HG02943 (cell line): Measurements from ENCODE around the gene PLET1.

Experiments used
- ATAC-seq: cut with Tn5 transposase; IDR thresholded peaks from one replicate; pipeline ENCODE4 v1.9.1; 2021; ENCODE audit warnings: mild to moderate bottlenecking, low read depth, moderate library complexity; ENCODE audit not compliant: unreplicated experiment

The PLET1 gene

DNA sequence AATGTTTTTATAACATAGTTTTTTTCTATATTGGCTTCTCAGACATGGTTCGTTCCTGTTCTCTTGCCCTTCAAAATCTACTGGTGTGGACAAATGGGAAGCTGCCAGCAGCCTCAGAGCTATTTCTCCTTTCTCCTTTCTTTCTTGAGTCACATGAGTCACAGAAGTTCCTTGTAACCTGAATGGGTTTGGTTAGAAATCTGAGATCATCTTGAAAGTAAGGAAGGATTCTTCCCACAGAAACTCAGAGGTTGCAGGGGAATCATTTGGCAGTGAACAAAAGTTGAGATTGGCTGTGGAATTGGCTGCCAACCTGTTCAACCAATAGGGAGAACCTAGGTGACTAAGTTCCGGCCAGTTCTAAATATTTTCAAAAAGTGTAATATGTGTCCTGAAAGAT lies 12.5 kb downstream of the PLET1 start:
- no peak for ATAC-seq

DNA sequence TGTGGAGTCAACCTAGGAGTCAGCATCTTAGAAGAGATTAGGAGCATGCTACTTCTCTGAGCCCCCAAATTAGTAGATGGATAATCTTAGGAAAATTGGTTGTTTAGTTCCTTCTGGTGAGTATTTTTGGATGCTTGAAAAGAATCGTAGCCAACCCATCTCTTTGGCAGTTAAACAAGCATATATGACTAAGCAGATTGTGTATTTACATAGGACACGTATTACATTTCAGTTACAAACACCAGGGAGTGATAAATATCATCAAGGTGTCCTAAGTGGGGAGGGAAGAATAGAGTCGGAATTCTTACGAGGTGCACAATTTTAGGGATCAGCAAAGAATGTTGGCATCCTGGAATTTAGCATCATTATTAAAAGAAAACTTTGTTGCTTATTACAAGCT lies 13.5 kb downstream of the PLET1 start:
- ATAC-seq: no peak

DNA sequence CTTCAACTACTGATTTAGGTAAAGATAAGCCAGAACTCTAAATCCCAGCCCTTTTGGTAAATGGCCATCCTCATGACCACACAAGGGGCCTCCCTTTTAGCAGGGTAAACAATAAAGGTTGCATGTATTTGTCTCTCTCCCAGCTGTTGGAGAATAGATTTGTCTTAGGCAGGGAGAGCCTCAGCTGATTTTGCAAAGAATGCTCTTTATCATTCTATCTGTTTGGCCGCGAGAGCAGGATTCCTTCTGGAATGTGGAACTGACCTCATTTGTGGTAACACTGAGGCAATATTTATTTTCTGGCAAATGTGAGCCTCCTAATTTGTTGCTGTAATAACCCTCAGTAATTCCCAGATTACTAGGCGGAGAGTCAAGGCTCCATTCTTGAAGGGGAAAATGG lies 19.2 kb downstream of the PLET1 start:
- ATAC-seq: no peak

DNA sequence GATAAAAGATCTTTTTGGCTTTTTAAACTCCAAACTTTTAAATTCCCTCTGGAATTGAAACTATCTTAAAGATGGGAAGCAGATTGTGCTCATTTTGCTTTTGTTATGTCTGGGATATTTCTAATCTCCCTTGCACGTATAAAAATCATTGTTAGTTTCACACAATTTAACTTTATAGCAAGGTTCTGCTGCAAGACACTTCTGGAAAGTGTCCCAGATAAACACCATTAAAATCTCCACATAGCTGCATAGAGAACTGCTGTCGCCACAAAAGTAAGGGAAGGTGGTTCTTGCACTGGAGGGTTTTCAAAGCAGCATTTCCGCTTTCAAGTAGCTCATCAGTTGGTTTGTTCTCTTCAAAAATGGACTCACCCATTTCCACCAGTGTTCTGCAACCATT lies 22.6 kb downstream of the PLET1 start:
- ATAC-seq: no peak

DNA sequence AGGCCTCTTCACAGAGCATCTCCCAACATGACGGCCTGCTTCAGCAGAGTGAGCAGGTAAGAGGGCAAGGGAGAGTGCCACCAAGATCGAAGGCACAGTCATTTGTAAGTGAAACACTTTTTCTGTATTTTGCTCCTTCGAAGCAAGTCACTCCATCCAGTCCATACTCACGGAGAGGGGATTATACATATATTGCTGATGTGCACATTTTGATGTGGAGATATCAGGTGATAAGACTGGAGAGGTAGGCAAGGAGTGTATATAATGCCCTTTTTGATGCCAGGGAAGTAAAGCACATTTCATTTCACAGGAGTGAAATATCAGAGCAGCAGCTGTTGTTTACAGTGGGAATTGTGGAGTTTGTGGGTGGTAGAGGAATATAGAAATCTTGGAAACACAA lies 23.2 kb downstream of the PLET1 start:
- ATAC-seq: no peak

DNA sequence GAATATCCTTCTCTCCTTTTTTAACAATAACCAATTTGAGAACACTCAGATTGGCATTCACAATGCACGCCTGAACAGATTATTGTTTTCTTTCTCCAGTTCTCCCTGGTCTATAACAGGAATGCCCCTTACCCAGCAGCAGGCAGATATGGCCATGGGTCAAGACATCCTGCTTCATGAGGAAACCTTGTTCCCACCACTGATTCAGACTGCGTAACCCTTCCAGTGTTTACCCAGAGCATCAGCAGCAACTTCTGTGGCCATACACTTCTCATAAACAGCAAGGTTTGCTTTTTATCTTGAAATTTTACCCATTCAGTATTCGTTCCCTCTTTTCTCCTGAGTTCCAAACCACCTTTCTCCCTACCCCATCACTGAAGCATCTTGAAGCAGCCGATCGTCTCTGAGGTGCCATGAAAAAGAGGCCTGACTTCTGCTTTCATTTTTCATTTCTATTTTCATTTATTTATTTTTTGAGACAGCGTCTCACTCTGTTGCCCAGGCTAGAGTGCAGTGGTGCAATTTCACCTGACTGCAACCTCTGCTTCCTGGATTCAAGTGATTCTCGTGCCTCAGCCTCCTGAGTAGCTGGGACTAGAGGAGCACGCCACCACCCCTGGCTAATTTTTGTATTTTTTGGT lies 24.8 kb downstream of the PLET1 start:
- ATAC-seq: no peak

DNA sequence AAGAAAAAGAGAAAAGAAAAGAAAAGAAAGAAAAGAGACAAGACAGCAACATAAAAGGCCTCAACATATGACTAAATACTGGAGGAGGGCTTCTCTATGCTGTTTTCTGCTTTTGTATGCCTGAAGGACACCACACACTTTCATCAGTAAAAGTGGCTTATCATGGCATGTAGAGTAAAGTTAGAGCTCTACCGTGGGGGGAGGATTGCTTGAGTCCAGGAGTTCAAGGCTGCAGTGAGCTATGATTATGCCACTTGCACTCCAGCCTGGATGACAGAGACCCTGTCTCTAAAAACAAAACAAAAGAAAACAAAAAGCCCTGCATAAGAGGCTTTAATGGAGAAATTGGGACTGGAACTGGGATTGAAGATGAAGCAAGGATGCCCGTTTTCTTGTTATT lies 28.7 kb downstream of the PLET1 start:
- ATAC-seq: no peak

DNA sequence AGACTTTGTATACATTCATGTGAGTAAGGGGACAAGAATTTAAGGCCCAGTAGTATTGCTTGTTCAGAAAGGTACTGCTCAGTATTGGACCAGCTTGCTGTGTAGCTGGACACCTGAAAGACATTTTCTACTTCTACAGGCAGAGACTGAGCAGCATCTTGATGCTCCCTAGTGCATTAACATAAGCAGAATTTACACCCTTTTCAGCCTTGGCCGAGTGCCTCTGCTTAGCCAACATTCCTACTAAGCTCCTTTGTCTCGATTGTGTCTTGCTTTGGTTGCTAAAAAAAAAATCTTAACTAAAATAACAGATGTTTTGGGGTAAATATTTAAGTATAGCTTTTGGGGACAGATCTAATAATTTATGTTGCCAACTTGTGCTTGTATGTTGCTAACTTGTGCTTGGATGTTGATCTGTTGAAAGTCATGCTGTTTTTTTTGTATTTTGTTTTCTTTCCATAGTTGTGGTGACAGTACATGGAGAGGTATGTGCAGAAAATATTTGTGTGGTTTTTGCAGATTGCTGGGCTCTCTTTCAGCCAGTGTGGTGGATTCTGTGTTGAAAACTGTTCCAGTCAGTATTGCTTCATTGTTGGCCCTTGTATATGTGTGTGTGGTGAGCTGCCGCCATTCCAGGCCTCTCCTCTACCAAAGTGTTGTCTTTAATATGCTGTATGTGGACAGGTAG lies 30.8 kb downstream of the PLET1 start:
- no peak for ATAC-seq

DNA sequence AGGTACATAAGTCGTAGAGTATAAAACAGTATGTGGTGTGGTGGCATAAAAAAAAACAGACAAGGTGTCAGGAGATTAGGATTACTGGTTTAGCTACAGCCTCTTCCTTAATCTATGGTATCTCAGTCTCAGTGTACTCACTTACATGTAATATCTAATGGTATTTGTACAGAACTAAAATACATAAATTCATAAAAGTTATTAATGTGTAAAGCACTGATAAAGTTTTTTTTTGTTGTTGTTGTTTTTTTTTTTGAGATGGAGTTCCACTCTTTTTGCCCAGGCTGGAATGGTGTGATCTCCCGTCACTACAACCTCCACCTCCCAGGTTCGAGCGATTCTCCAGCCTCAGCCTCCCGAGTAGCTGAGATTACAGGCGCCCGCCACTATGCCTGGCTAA lies 31.5 kb downstream of the PLET1 start:
- no peak for ATAC-seq

DNA sequence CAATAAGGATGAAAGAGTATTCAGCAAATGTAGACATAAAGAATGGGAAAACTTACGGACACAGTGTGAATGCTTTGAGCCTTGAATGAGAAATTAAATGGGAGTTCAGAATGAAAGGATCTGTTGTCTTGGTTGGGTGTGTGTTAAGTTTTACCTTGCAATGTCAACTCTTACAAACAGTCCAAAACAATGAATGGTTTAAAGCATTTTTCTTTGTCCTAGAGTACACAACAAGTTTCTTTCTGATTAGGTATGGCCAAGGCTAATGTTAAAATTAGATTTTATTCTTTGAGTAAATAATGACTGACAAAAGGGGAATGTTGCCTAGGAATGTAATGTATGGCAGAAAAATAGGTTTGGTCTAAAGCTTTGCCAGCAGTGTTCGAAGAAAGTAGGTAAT lies 32.0 kb downstream of the PLET1 start:
- no peak for ATAC-seq

DNA sequence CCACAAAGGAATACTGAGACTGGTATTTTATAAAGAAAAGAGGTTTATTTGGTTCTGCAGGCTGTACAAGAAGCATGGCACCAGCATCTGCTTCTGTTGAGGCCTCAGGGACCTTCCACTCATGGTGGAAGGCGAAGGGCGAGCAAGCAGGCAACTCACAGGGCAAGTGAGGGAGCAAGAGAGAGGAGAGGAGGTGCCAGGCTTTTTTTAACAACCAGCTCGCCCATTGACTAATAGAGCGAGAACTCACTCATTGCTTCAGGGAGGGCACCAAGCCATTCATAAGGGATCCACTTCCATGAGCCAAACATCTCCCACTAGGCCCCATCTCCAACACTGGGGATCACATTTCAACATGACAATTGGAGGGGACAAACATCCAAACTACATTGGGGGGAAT lies 33.2 kb downstream of the PLET1 start:
- no peak for ATAC-seq

DNA sequence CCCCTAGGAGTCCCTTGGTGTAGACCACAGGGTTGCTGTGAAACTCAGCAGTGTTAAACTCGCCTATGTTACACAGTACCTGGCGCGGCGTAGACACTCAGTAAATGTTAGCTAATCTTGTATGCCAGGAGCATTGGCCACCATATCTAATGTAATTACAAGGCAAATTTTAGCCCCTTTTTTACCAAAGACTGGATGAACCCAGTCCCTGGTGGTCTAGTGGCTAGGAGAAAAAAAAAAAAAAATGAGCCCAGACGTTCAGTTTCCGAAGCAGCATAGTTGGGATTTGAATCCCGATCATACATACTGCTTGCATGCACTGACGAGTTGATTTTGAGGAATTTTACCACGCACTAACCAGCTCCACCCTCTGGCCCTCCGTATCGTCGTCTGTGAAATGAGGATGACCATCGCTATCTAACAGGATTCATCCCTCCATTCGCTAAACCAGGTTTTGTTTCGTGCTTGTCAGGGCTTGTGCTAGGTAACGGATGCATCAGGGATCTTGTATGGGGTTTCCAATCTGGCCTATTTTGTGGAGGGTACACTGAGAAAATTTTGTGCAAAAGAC lies 33.7 kb downstream of the PLET1 start:
- peak; percentile 52 for ATAC-seq

DNA sequence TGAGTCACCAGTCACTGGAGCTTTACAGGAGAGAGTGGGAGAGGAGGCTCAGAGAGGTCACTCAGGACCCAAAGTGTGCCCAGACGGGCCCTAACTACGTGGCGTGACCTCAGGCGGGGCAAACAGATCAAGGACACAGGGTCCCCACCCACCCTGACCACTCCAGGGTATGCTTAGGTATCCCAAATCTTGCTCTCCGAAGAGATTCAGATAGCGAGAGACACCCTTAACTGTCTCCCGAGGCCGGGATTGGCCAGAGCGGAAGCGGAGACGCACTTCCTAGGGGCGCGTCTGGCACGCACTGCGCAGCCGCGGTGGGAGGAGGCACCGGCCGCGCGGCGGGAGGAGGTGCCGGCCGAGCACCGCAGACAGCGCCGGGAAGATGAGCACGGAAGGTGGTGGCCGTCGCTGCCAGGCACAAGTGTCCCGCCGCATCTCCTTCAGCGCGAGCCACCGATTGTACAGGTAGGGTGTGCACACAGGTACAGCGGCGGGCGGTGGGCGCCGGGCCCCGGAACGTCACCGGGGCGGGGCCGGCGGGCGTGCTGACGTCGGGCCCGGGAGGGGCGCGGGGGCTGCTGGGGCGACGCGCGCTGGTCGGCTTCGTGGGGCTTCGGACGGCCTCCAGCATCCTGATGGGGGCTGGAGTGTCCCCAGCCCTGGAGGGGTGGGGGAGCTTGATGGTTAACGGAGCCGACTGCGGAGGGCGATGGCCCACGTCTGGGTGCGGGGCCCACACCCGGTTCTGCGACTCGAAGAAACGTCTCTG lies 34.4 kb downstream of the PLET1 start, which contains the start of gene PTS:
PTS (plus strand) TSS at position 367 of the 769 bp plus-strand sequence; CDS start at position 383, 16 bp downstream.
- ATAC-seq: peak; percentile 98

DNA sequence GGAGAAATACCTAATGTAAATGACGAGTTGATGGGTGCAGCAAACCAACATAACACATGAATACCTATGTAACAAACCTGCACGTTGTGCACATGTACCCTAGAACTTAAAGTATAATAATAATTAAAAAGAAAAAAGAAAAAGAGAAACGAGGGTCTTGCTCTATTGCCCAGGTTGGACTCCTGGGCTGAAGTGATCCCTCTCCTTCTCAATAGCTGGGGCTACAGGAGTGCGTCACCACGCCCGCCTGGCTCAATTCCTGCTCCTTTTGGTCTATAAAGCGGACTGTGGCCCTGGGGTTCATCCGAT lies 35.0 kb downstream of the PLET1 start:
- ATAC-seq: no peak

DNA sequence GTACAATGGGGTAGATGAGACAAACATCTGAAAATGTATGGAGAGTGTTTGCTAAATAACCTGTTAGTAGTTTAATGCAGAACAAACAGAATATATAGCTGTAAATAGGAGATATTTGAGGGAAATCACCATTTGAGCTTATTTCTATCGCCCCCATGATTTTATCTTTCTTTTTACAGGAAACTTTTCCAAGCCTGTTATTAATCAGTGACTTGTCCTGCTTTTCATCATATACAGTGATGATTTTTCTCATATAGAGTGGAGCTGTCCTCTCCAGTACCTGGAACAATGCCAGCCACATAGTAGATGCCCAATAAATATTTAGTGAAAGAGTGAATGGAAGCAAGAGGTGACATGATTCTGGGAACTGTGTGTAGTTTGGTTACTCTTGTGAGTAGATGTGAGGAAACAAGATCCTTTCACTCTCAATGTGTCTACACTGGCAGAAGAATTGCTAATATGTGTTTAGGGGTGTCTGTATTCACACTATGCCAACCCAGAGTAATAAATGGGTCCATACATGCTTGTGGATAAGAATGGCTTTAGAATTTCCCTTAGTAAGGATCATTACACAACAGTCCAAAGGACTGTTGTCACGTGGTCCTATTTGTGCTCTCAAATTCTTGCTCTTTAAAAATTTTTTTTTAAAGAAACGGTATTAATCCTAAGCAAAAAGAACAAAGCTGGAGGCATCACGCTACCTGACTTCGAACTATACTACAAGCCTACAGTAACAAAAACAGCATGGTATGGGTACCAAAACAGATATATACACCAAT lies 36.7 kb downstream of the PLET1 start:
- ATAC-seq: no peak

DNA sequence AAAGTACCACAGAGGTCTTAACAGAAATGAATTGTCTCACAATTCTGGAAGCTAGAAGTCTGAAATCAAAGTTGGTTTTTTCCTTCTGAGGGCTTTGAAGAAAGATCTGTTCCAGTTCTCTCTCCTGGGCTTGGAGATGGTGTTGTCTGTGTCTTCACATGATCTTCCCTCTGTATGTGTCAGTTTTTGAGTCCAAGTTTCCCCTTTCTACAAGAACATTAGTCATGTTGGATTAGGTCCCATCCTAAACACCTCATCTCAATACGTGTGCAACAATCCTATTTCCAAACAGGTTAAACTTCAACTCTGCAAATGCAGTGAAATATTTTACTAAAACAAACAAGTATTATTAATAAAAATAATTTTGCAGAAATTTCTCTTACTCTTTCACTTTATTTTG lies 37.5 kb downstream of the PLET1 start:
- ATAC-seq: no peak

DNA sequence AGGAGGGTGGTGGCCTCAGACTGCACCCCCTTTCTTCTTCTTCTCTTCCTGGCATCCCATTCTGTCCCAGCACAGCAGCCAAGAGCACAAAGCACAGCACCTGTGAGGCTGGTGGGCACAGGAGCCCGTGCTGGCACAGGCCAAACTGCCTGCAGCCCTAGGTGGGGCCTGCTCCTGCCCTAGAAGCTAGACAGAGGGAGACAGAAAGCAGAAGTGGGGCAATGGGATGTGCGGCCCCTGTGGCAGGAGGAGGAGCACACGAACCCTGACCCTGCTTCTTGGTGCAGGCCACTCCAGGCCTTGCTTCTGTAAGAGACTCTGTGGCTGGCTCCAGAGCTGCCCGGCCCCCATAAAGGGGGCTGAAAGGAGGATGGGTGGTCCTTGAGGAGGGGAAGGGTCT lies 38.4 kb downstream of the PLET1 start:
- no peak for ATAC-seq

DNA sequence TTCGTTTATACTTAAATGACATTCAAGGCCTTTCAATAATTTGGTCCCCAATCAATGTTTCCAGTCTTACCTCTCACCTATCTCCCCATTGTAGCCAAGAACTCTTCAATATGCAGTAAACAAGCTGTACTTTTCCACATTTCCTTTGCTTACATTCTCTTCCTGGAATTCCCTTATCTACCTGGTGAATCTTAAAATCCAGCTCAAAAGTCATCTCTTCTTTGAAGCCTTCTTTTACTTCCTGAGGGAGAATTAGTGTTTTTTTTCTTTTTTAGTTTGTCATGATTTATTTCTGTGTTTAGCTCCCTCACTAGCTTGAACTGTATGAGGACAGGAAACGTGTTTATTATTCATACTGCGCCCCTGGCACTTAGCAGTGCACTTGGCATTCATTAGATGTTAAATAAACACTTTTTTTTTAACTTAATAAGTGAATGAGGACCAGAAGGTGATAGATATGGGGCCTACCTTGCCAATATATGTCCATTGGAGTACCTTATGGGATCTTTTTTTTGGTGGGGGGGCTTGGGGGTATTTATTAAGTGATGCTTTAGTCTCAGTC lies 39.3 kb downstream of the PLET1 start:
- no peak for ATAC-seq

DNA sequence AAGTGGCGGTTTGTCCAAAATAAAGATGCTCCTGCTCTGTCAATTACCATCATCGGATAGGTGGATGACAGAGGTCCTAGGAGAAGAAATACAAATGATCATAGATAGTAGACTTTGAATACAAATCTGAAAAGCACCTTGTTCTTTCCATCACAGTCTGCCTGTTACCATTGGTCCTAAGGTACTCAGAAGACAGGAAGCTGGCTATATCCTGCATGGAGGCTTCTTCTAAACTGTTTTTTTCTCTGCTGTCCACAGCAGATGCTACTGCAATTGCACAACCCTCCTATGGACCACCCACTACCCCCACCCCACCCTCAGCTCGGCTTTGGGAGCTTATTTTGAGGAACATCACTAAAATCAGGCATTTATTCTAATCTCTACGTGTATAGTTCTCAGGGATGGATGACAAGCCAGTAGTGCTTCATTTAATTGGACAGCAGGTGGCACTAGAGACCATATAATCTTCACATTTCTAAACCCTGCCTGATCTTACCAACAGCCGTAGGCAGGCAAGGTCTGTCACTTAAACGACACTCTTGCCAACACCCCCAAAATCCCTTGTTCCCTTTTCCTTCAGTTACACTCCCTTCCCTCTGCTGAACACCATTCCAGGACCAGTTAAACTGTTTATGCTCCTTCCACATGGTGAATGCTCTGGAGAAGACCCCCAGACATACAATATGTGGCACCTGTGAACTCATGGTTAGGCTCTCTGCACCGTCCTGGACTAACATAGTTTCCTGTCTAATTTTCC lies 41.0 kb downstream of the PLET1 start:
- ATAC-seq: peak; percentile 89
